Suprapubic skin (tissue), 4 donors: ENCODE data around the gene TPRG1L.

Experiments used
- EP300 ChIP-seq: sonication (generic); formaldehyde crosslinking; IDR thresholded peaks from one replicate; pipeline ENCODE4 v1.6.1; 2017; ENCODE audit warnings: antibody characterized with exemption
- POLR2A ChIP-seq, 2 donors: fragments of 450-650 bp; IDR thresholded peaks; one replicate each; pipeline ENCODE4 v1.6.1; 2017; ENCODE audit warnings: antibody characterized with exemption in 2 of 2, mild to moderate bottlenecking in 2 of 2, moderate library complexity in 2 of 2
- POLR2AphosphoS5 ChIP-seq, 3 donors: sonication (generic); formaldehyde crosslinking; IDR thresholded peaks; one replicate each; pipeline ENCODE4 v1.6.1; 2017; ENCODE audit warnings: antibody characterized with exemption in 3 of 3
- TF ChIP-seq, protein P1 (sequence below), 2 donors: fragments of 200-600 bp in 1 of 2; fragments of 450-650 bp in 1 of 2; sonication (generic) in 1 of 2; IDR thresholded peaks; one replicate each; pipeline ENCODE4 v1.5.1; 2016 to 2019; ENCODE audit warnings: antibody characterized with exemption in 2 of 2, mild to moderate bottlenecking in 1 of 2, moderate library complexity in 1 of 2

DNA sequence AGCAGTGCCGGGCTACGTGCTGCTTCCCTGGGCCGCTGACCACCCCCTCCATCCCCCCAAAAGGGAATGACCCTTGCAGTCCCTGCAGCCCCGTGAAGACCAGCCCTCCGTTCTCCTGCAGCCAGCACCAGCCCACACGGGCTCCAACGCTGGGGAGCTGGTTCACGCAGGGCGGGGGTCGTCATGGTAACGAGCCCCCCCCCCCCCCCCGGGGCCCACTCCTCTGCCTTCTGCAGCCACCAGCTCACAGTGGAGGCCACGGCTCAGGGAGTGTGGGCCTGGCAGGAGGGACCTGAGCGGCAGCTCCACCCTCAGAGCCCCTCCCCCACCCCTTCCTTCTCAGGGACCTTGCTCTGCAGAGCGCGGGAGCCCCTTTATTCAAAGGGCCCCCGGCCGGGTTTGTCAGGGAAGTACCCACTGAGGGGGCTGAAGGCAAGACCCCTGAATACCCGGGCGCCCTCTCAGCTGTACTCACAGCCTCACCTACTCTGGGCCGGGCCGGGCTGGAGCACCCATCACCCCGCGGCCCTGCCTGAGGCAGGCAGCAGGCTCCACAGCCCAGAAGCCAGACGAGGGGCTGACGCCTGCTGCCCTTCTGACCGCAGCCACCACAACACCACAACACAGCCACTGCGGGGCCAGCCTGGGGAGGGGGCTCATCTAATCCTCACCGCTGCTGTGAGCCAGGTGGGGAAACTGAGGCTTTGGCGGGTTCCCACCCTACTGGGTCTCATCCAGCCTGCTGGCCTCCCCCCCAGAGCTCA, 26.1 kb upstream of the TPRG1L start:
- TF ChIP-seq, protein P1, sequence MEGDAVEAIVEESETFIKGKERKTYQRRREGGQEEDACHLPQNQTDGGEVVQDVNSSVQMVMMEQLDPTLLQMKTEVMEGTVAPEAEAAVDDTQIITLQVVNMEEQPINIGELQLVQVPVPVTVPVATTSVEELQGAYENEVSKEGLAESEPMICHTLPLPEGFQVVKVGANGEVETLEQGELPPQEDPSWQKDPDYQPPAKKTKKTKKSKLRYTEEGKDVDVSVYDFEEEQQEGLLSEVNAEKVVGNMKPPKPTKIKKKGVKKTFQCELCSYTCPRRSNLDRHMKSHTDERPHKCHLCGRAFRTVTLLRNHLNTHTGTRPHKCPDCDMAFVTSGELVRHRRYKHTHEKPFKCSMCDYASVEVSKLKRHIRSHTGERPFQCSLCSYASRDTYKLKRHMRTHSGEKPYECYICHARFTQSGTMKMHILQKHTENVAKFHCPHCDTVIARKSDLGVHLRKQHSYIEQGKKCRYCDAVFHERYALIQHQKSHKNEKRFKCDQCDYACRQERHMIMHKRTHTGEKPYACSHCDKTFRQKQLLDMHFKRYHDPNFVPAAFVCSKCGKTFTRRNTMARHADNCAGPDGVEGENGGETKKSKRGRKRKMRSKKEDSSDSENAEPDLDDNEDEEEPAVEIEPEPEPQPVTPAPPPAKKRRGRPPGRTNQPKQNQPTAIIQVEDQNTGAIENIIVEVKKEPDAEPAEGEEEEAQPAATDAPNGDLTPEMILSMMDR (IDR thresholded peaks at IDR 0.05), result no peak
- TF ChIP-seq POLR2AphosphoS5 (IDR thresholded peaks at IDR 0.05) (no peak), EP300 (no peak), POLR2A (IDR thresholded peaks at IDR 0.05) (no peak)
